Tibial nerve (tissue), 4 donors: ENCODE data around the gene ALPK3. TPM values are rescaled to one million over a fixed set of nuclear protein-coding genes. Genes with fewer than 3 reads are reported as not detected.
"Not testable (repeated sequence)": the region's sequence is repeated elsewhere in the genome, so short reads cannot be mapped to it uniquely, and the experiment has no call there.

Source experiments
- DNase-seq, 2 donors: peaks; one replicate each; pipeline ENCODE4 v3.0.0-alpha.2; 2019; ENCODE audit warnings: low spot score in 2 of 2
- H3K27ac ChIP-seq, 4 donors: fragments of 200-600 bp; sonication (generic) in 3 of 4; one replicate each; pipeline ENCODE4 v1.5.1; 2017 to 2019; ENCODE audit warnings: mild to moderate bottlenecking in 1 of 4
- H3K27me3 ChIP-seq, 2 donors: fragments of 200-600 bp; sonication (generic) in 1 of 2; one replicate each; pipeline versions ENCODE4 v1.5.1 to v1.6.0; 2017 to 2019
- H3K36me3 ChIP-seq, 3 donors: fragments of 200-600 bp; sonication (generic); one replicate each; pipeline ENCODE4 v1.5.1; 2018 to 2019
- H3K4me1 ChIP-seq, 4 donors: fragments of 200-600 bp; sonication (generic) in 3 of 4; one replicate each; pipeline ENCODE4 v1.5.1; 2017 to 2019
- H3K4me3 ChIP-seq, 4 donors: fragments of 200-600 bp; sonication (generic) in 3 of 4; one replicate each; pipeline ENCODE4 v1.5.1; 2017 to 2019; ENCODE audit warnings: mild to moderate bottlenecking in 1 of 4, moderate library complexity in 1 of 4
- H3K9me3 ChIP-seq, 4 donors: fragments of 200-600 bp; sonication (generic) in 3 of 4; one replicate each; pipeline ENCODE4 v1.5.1; 2017 to 2019
- CTCF ChIP-seq, 5 experiments: fragments of 200-600 bp in 3 of 5; fragments of 450-650 bp in 2 of 5; sonication (generic) in 3 of 5; IDR thresholded peaks; one replicate each; pipeline ENCODE4 v1.5.1; 2016 to 2019; ENCODE audit warnings: antibody characterized with exemption in 5 of 5, mild to moderate bottlenecking in 3 of 5, moderate library complexity in 2 of 5
- EP300 ChIP-seq, 2 donors: sonication (generic); formaldehyde crosslinking; IDR thresholded peaks; one replicate each; pipeline ENCODE4 v1.6.1; 2017; ENCODE audit warnings: antibody characterized with exemption in 2 of 2, mild to moderate bottlenecking in 1 of 2
- POLR2A ChIP-seq, 2 donors: fragments of 450-650 bp; IDR thresholded peaks; one replicate each; pipeline ENCODE4 v1.6.1; 2017; ENCODE audit warnings: antibody characterized with exemption in 2 of 2, mild to moderate bottlenecking in 2 of 2, moderate library complexity in 2 of 2
- WGBS, 2 donors: methylation state at CpG; one replicate each; pipeline ENCODE4 v1.1.5; 2018; 5-methylcytosine and 5-hydroxymethylcytosine counted together
- total RNA-seq, 4 donors: library from RNA; depleted of rRNA; stranded (reverse); fragments of >200 nt; gene quantifications; one replicate each; pipeline ENCODE4 v1.1.0, GENCODE V29; 2016

ALPK3 gene
- total RNA-seq, 4 donors from 2014 or later = 2.4 to 7.1 (median 4.7) TPM

GRCh38 chr15:84872009-84872910 is 55.1 kb downstream of the ALPK3 start:
- Histone ChIP-seq H3K9me3 (no peaks in the 10 kb centered on the region), H3K27me3 (no peaks in the 10 kb centered on the region), H3K36me3 (no peaks in the 10 kb centered on the region), H3K4me1 (no peaks in the 10 kb centered on the region), H3K27ac (no peak overlapping the region), H3K4me3 (no peak overlapping the region)
- DNase-seq = no peak
- TF ChIP-seq POLR2A (IDR thresholded peaks at IDR 0.05) (no peak), CTCF (IDR thresholded peaks at IDR 0.05) (no peak), EP300 (IDR thresholded peaks at IDR 0.05) (no peak)
- 78 to 79% methylated on average over 17 of the region's 17 CpGs for WGBS, 2 donors

- Histone ChIP-seq H3K27ac (no peak overlapping the region), H3K9me3 (no peaks in the 10 kb centered on the region)
Observed at GRCh38 chr15:84873997-84874396, 56.8 kb downstream of the ALPK3 start.

GRCh38 chr15:84874981-84875699 is 58.0 kb downstream of the ALPK3 start:
- H3K27ac ChIP-seq = no peak overlapping the region

More at GRCh38 chr15:84873997-84874396, 56.8 kb downstream of the ALPK3 start:
- no peaks in the 10 kb centered on the region for H3K27me3 ChIP-seq
- H3K4me1 ChIP-seq = no peaks in the 10 kb centered on the region
- no peak for DNase-seq
- WGBS, 2 donors = 66 to 70% methylated on average over 7 of the region's 7 CpGs
- no peak overlapping the region for H3K4me3 ChIP-seq
- TF ChIP-seq POLR2A (IDR thresholded peaks at IDR 0.05) = no peak
- no peak for TF ChIP-seq EP300 (IDR thresholded peaks at IDR 0.05)
- TF ChIP-seq CTCF (IDR thresholded peaks at IDR 0.05) = no peak
- H3K36me3 ChIP-seq = no peaks in the 10 kb centered on the region

GRCh38 chr15:84876269-84876668 is 59.1 kb downstream of the ALPK3 start:
- TF ChIP-seq EP300 (IDR thresholded peaks at IDR 0.05) (no peak), POLR2A (IDR thresholded peaks at IDR 0.05) (no peak), CTCF (IDR thresholded peaks at IDR 0.05) (no peak)
- no peaks in the 10 kb centered on the region for H3K9me3 ChIP-seq
- H3K36me3 ChIP-seq = no peaks in the 10 kb centered on the region
- H3K27ac ChIP-seq = no peak overlapping the region
- H3K4me3 ChIP-seq = no peak overlapping the region
- no peaks in the 10 kb centered on the region for H3K27me3 ChIP-seq
- no peak for DNase-seq
- H3K4me1 ChIP-seq = no peaks in the 10 kb centered on the region

More at GRCh38 chr15:84874981-84875699, 58.0 kb downstream of the ALPK3 start:
- Histone ChIP-seq H3K4me3 (no peak overlapping the region), H3K36me3 (no peaks in the 10 kb centered on the region), H3K27me3 (no peaks in the 10 kb centered on the region), H3K4me1 (no peaks in the 10 kb centered on the region), H3K9me3 (no peaks in the 10 kb centered on the region)
- no peak for TF ChIP-seq CTCF (IDR thresholded peaks at IDR 0.05)
- no peak for TF ChIP-seq EP300 (IDR thresholded peaks at IDR 0.05)
- TF ChIP-seq POLR2A (IDR thresholded peaks at IDR 0.05) = no peak
- 81 to 91% methylated on average over 5 of the region's 5 CpGs for WGBS, 2 donors
- DNase-seq = no peak

- H3K27me3 ChIP-seq = not testable (repeated sequence)
Observed at GRCh38 chr15:84877701-84878100, 60.5 kb downstream of the ALPK3 start.

More at GRCh38 chr15:84877701-84878100, 60.5 kb downstream of the ALPK3 start:
- not testable (repeated sequence) for H3K4me3 ChIP-seq, H3K27ac ChIP-seq, H3K4me1 ChIP-seq, H3K9me3 ChIP-seq, DNase-seq, H3K36me3 ChIP-seq
- 89 to 90% methylated on average over 3 of the region's 3 CpGs for WGBS, 2 donors
